ENCODE data around the gene RABGAP1L. TPM values are rescaled to one million over a fixed set of nuclear protein-coding genes. Genes with fewer than 3 reads are reported as not detected.
A peak's percentile ranks its signal among the peaks of the same experiment; 100 is the strongest.

RABGAP1L gene
- total RNA-seq, 2 experiments from 2014 or later, result 47.4 to 53.3 TPM

DNA sequence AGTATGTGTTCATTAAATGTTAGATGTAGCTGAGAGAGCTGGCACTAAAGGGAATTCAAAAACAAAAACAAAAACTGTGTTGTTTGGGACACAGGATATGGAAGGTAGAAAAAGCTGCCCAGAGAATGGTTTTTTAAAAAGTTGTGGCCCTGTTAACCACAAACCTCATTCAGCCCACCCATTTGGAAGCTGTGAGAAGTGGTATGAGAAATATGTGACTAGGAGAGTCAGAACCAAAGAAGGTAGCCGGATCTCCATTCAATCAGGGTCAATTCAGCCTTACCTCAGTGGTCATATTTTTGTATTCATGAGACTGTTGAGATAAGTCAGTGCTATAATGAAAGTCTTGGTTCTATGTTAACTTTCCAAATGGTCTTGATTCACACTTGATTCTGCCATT lies 810.7 kb downstream of the RABGAP1L start:
- Mint-ChIP-seq H3K9me3 (no peaks in the 10 kb centered on the region), H3K4me3 (peak overlapping the region; percentile 63), H3K4me1 (peaks cover 74% of the 10 kb centered on the region), H3K27me3 (no peaks in the 10 kb centered on the region), H3K36me3 (ENCODE audit: low read depth) (peaks cover 36% of the 10 kb centered on the region), H3K27ac (peak overlapping the region; percentile 96)
- ChIA-PET CTCF (interaction anchor here (1.0 kb wide), 1 partner anchor 29 kb away, joined by 3 read pairs; no protein-coding TSS in a partner anchor), POLR2A (interaction anchor here (0.6 kb wide), 1 partner anchor 31 kb away, joined by 3 read pairs; no protein-coding TSS in a partner anchor)
- DNase-seq, result no peak

DNA sequence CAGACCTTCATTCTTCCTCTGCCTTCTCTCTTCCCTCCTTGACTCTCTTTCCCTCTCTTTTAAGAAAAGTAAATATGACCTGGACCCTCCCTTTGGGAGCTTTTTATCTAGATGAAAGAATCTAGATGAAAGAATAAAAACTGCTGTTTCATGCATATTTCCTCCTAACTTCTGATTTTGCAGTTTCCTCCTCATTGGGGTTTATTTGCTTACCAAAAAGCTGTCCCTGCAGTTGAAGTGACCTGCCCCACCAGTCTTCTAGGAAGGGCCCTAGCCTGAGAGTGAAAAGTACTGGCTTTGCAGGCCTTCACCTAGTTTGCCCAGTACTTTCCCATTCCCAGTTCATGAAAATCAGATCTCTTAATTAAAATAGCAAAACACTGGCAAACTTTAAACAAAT lies 812.1 kb downstream of the RABGAP1L start:
- no peaks in the 10 kb centered on the region for H3K27me3 Mint-ChIP-seq
- H3K36me3 Mint-ChIP-seq (ENCODE audit: low read depth), result peaks cover 51% of the 10 kb centered on the region
- peak overlapping the region; percentile 42 for H3K4me3 Mint-ChIP-seq
- POLR2A ChIA-PET, result no interaction called here
- H3K9me3 Mint-ChIP-seq, result no peaks in the 10 kb centered on the region
- CTCF ChIA-PET, result interaction anchor here (0.6 to 1.1 kb wide), 2 partner anchors 11 to 42 kb away, joined by 3 read pairs; no protein-coding TSS in a partner anchor
- DNase-seq, result no peak
- H3K27ac Mint-ChIP-seq, result peak overlapping the region; percentile 79
- peaks cover 70% of the 10 kb centered on the region for H3K4me1 Mint-ChIP-seq

DNA sequence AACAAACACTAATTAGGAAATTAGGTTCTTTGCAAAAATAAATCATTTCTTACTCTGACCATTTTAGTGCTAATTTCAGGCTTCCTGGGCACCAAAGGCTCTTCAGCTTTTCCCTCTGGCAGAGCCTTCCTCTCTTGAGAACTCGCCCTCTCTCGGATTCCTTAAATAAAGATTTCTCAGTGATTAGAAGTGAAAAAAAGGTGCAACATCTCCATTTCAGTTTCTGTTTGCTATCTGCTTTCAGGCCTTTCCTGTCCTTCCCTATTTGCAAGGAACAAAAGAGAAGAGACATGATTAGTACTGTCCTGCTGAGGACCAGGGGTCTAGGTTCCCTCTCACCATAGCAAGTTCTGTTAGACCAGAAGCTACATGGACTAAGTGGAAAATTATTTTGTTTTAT lies 812.6 kb downstream of the RABGAP1L start:
- Mint-ChIP-seq H3K4me3 (peak overlapping the region; percentile 11), H3K36me3 (ENCODE audit: low read depth) (peaks cover 55% of the 10 kb centered on the region), H3K9me3 (no peaks in the 10 kb centered on the region), H3K27me3 (no peaks in the 10 kb centered on the region), H3K27ac (peak overlapping the region; percentile 50), H3K4me1 (peaks cover 72% of the 10 kb centered on the region)
- DNase-seq, result no peak
- ChIA-PET CTCF (interaction anchor here (0.6 to 1.1 kb wide), 2 partner anchors 11 to 42 kb away, joined by 3 read pairs; no protein-coding TSS in a partner anchor), POLR2A (no interaction called here)

DNA sequence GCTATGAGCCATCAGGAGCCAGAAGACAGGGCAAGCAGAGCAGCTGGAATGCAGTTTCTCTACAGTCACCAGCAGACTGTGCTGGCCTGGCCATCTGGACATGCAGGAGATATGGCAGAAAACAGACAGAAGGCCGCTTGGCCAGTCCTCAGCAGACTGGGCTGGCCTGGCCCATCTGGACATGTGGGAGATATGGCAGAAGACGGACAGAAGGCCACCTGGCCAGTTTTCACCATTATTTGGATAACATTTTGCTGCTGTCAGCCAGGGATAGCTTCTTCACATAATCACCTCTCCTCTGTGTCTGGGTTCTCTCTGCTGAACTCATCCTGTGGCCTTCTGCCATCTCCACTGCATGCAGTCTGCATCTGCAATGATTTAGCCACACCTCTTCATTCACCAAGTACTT lies 815.4 kb downstream of the RABGAP1L start:
- CTCF ChIA-PET, result interaction anchor here (0.5 to 2.8 kb wide), 8 partner anchors 8 to 216 kb away, joined by 3 to 9 read pairs (median 4); partner anchors contain the start of gene CACYBP
- H3K27ac Mint-ChIP-seq, result no peak overlapping the region
- H3K4me3 Mint-ChIP-seq, result no peak overlapping the region
- no peaks in the 10 kb centered on the region for H3K9me3 Mint-ChIP-seq
- no peak for DNase-seq
- H3K36me3 Mint-ChIP-seq (ENCODE audit: low read depth), result peaks cover 68% of the 10 kb centered on the region
- peaks cover 53% of the 10 kb centered on the region for H3K4me1 Mint-ChIP-seq
- H3K27me3 Mint-ChIP-seq, result no peaks in the 10 kb centered on the region
- POLR2A ChIA-PET, result no interaction called here

DNA sequence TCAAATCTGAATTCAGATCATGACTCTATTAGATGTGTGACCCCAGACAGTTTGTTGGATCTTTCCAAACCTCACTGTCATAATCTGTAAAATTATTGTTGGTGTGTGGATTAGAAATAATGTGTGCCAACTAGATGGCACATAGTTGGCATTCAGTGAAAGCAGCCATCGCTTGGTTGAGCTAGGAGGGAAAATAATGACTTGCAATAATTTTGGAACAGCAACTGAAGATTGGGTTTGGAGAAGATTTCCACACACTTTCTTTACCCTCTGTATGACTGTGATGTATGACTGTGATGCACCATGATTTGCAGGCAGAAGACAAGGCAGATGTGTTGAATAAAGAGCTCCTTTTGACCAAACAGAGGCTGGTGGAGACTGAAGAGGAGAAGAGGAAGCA lies 816.4 kb downstream of the RABGAP1L start:
- Mint-ChIP-seq H3K4me1 (peaks cover 51% of the 10 kb centered on the region), H3K27me3 (no peaks in the 10 kb centered on the region), H3K9me3 (no peaks in the 10 kb centered on the region), H3K36me3 (ENCODE audit: low read depth) (peaks cover 67% of the 10 kb centered on the region), H3K4me3 (no peak overlapping the region), H3K27ac (no peak overlapping the region)
- ChIA-PET CTCF (interaction anchor here (1.1 to 2.8 kb wide), 7 partner anchors 10 to 714 kb away, joined by 3 to 9 read pairs (median 5); partner anchors contain the start of gene CACYBP), POLR2A (no interaction called here)
- DNase-seq, result no peak

DNA sequence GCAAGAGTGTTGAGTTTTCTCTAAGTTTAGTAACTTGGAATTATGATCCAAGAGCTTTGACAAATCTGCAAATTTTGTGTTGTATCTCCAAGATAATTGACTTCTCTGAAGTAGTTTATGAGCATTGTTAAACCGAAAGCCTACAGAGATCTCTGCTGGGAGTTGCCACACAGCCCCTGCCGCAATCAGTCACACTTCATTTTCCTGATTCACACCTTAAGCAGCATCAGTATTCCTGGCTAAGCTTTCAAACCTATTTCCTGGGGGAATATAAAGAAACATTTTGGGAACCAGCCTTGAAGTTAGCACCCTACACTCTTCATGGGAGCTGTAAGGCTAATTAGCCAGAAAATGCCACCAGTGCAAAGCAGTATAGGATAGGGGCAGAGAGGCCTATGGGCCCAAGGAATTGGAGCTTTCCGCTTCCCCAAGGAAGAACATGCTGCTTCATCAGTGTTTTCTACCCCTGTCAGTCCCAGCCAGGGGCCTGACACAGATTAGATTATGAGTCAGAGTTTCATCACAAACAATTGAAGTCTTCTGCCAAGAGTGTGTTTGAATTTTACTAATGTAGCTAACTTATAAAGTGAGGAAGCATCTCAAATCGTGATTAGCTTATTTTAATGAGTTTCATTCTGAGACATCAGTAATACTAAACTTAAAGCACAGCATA lies 817.3 kb downstream of the RABGAP1L start:
- Mint-ChIP-seq H3K4me3 (no peak overlapping the region), H3K9me3 (no peaks in the 10 kb centered on the region), H3K27ac (no peak overlapping the region), H3K4me1 (peaks cover 47% of the 10 kb centered on the region), H3K36me3 (ENCODE audit: low read depth) (peaks cover 69% of the 10 kb centered on the region), H3K27me3 (no peaks in the 10 kb centered on the region)
- ChIA-PET POLR2A (no interaction called here), CTCF (interaction anchor here (1.3 to 2.8 kb wide), 4 partner anchors 11 to 714 kb away, joined by 3 to 9 read pairs (median 5); partner anchors contain the start of gene CACYBP)
- no peak for DNase-seq

DNA sequence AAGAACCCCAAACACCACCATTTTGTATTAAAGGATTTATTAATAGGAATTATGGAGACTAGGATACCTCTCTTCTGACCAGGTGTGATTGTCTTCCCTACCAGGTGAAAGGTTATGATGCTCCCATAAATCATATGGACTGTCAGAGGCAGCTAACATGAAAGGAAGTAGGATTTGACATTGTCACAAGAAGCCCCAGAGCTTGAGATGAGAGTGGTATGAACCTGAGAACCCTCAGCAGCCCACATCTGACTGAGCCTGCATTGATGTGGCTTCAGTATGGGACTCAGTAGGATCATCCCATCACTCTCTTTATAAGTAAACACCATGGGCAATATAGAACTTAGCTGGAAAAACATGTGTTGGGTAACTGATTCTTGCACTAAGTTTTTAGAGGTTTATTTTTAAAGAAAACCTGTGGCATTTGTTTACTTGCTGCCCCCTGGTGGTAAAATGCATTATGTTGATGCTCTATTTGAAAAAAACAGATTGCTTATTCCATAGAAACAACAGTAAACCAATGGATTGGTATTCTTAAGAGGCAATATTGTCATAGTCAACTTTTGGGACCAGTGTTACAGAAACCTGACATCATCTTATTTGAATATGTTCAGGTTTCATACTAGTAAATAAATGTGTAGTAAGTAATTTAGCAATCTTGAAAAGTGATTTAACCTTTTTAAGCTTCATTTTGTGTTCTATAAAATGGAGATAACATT lies 823.8 kb downstream of the RABGAP1L start:
- H3K27ac Mint-ChIP-seq, result no peak overlapping the region
- peak; percentile 76 for DNase-seq
- H3K27me3 Mint-ChIP-seq, result no peaks in the 10 kb centered on the region
- CTCF ChIA-PET, result interaction anchor here (0.6 to 1.5 kb wide), 7 partner anchors 9 to 215 kb away, joined by 3 to 4 read pairs (median 3); no protein-coding TSS in a partner anchor
- H3K4me1 Mint-ChIP-seq, result peaks cover 25% of the 10 kb centered on the region
- H3K9me3 Mint-ChIP-seq, result peaks cover 7% of the 10 kb centered on the region
- H3K36me3 Mint-ChIP-seq (ENCODE audit: low read depth), result peaks cover 51% of the 10 kb centered on the region
- H3K4me3 Mint-ChIP-seq, result no peak overlapping the region
- POLR2A ChIA-PET, result interaction anchor here (0.6 kb wide), 1 partner anchor 184 kb away, joined by 4 read pairs; no protein-coding TSS in a partner anchor

DNA sequence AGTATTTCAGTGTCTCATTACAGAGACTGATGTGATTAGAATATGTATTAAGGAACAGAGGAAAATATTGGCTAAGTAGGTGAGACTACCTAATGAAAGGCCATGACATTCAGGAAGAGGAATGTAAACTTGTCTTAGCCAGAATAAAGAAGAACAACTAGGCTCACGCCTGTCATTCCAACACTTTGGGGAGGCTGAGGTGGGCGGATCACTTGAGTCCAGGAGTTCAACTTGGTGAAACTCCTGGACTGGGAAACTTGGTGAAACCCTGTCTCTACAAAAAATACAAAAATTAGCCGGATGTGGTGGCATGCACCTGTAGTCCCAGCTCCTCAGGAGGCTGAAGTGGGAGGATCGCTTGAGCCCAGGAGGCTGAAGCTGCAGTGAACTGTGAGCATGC lies 825.6 kb downstream of the RABGAP1L start:
- ChIA-PET POLR2A (no interaction called here), CTCF (no interaction called here)
- peaks cover 54% of the 10 kb centered on the region for H3K36me3 Mint-ChIP-seq (ENCODE audit: low read depth)
- no peak for DNase-seq
- H3K4me1 Mint-ChIP-seq, result peaks cover 39% of the 10 kb centered on the region
- H3K27me3 Mint-ChIP-seq, result no peaks in the 10 kb centered on the region
- H3K4me3 Mint-ChIP-seq, result no peak overlapping the region
- peaks cover 7% of the 10 kb centered on the region for H3K9me3 Mint-ChIP-seq
- no peak overlapping the region for H3K27ac Mint-ChIP-seq

DNA sequence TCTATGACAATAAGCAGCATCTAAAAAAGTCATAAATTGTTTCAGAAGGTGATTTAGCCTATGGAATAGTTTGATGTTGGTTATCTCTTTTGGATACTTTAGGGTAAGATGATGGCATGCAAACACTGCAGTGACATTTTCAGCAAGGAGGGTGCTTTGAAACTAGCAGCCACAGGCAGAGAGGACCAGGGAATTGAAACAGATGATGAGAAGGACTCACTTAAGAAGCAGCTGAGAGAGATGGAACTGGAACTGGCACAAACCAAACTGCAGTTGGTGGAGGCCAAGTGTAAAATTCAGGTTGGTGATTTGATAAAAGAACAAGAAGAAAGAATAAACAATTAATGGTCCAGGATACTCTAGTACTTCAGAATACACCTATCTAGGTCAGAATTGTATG lies 829.2 kb downstream of the RABGAP1L start:
- ChIA-PET CTCF (interaction anchor here (1.1 kb wide), 1 partner anchor 11 kb away, joined by 6 read pairs; no protein-coding TSS in a partner anchor), POLR2A (no interaction called here)
- Mint-ChIP-seq H3K4me1 (peaks cover 34% of the 10 kb centered on the region), H3K36me3 (ENCODE audit: low read depth) (peaks cover 41% of the 10 kb centered on the region), H3K27ac (peak overlapping the region; percentile 2), H3K9me3 (no peaks in the 10 kb centered on the region), H3K4me3 (no peak overlapping the region), H3K27me3 (no peaks in the 10 kb centered on the region)
- no peak for DNase-seq

DNA sequence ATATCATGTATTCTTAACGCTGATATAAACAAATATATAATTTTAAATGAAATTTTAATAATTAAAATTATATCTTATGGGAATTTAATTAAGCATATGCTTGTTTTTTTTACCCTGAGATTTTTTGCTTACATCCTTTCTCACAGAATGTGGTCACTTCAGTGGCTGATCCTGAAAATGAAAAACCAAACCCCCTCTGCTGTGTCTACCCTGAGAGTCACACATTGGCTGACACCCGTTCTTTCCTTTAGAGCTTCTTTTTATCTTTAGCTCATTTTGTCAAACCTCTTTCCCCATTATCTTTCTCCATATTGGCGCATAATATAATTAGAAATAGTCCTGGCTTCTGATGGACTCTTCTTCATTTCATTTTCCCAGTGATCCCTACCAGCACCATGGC lies 829.7 kb downstream of the RABGAP1L start:
- no peak overlapping the region for H3K27ac Mint-ChIP-seq
- DNase-seq, result no peak
- H3K27me3 Mint-ChIP-seq, result no peaks in the 10 kb centered on the region
- ChIA-PET POLR2A (interaction anchor here (0.7 kb wide), 1 partner anchor 26 kb away, joined by 4 read pairs; no protein-coding TSS in a partner anchor), CTCF (interaction anchor here (1.0 to 2.0 kb wide), 4 partner anchors 10 to 14 kb away, joined by 4 to 6 read pairs (median 6); no protein-coding TSS in a partner anchor)
- H3K4me3 Mint-ChIP-seq, result no peak overlapping the region
- H3K36me3 Mint-ChIP-seq (ENCODE audit: low read depth), result peaks cover 40% of the 10 kb centered on the region
- peaks cover 36% of the 10 kb centered on the region for H3K4me1 Mint-ChIP-seq
- H3K9me3 Mint-ChIP-seq, result no peaks in the 10 kb centered on the region

DNA sequence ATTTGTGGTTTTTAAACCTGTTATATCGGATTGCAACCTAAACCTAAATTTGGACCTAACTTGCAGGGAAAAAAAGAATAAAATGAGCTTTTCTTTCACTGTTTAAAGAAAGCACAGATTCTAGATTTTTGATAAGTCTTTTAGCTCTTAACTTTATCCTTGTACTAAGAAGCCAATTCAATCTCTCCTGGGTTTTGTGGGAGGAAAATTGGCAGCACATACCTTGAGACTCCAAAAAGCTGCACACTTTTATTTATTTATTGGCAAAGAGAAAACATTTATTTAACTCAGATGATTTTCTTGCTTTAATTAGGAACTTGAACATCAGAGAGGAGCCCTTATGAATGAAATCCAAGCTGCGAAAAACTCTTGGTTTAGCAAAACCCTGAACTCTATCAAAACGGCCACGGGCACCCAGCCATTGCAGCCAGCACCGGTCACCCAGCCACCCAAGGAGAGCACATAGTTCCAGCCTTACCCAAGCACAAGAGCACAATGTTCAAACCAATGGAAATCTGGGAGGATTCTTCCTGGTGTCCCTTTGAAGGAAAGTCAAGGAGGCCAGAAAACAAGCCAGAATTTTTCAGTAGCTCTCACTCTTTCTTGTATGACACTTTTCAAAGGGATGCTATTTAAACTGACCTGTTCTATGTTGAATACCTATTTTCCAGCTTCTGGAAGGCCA lies 830.4 kb downstream of the RABGAP1L start:
- Mint-ChIP-seq H3K4me3 (peak overlapping the region; percentile 73), H3K27me3 (no peaks in the 10 kb centered on the region), H3K9me3 (no peaks in the 10 kb centered on the region), H3K36me3 (ENCODE audit: low read depth) (peaks cover 42% of the 10 kb centered on the region), H3K27ac (peak overlapping the region; percentile 88), H3K4me1 (peaks cover 36% of the 10 kb centered on the region)
- POLR2A ChIA-PET, result interaction anchor here (0.7 kb wide), 1 partner anchor 27 kb away, joined by 4 read pairs; no protein-coding TSS in a partner anchor
- CTCF ChIA-PET, result interaction anchor here (1.0 to 2.0 kb wide), 4 partner anchors 9 to 15 kb away, joined by 4 to 6 read pairs (median 6); no protein-coding TSS in a partner anchor
- no peak for DNase-seq

DNA sequence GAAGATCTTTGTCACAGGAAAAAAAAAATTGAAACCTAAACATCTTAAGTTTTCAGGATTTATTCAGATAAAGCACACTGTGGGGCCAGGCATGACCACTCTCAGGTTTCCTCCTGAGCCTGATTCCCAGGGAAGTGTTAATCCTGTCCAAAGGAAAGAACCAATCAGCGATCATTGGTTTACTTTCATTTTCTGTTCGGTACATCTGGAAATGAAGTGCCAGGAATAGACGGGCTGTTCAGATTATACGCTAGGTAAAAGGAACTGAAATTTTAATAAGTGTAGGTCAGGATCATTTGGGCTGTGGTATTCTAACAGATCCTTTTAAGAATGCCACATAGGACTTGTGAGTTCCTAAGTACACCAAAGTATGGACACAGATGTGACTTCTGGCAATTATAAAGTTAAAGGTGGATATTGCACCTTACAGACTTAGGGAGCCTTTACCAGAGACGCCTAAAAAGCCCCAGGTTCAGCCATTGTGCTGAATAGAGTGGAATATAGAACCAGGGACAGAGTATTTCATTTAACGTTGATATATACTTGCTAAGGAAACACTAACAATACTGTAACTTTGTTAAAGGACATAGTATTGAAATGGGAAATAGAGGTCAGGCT lies 831.2 kb downstream of the RABGAP1L start:
- Mint-ChIP-seq H3K27ac (peak overlapping the region; percentile 93), H3K4me1 (peaks cover 32% of the 10 kb centered on the region), H3K36me3 (ENCODE audit: low read depth) (peaks cover 39% of the 10 kb centered on the region), H3K27me3 (no peaks in the 10 kb centered on the region), H3K9me3 (no peaks in the 10 kb centered on the region), H3K4me3 (peak overlapping the region; percentile 76)
- DNase-seq, result no peak
- CTCF ChIA-PET, result interaction anchor here (1.4 to 2.0 kb wide), 2 partner anchors 14 to 15 kb away, joined by 5 to 6 read pairs; no protein-coding TSS in a partner anchor
- POLR2A ChIA-PET, result no interaction called here
